ENCODE results near the gene CCRL2. TPM values are rescaled to one million over a fixed set of nuclear protein-coding genes. Genes with fewer than 3 reads are reported as not detected.

CCRL2 gene
- total and polyA plus RNA-seq, 2 of the 8 experiments (the other 6 are each of a cell fraction or from before 2014, with no cell fraction given): not detected

DNA sequence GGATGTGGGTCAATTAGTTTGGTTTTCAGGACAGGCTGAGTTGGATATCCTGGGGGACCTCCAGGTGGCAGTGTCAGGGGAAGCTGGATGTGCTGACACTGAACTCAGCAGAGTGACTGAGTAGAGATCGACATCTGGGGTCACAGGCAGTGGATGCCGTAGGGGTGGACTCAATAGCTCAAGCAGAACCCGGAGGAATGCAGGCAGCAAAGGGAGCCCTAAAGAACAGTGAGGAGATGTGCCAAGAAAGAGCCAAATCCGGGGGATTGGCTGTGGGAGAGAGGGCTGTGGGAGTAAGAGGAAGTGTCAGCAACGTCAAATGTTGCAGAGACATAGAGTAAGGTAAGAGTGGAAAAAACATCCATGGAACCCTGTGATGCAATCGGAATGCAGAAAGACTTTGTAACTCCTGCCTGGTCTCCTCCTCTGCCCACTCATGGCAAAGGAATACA is 11.8 kb upstream of the CCRL2 start:
- FAIRE-seq (peak; percentile 32), DNase-seq (ENCODE audit: low read depth in 1 of 2, low spot score in 2 of 2) (no peak)
- WGBS, 2 experiments (ENCODE audit: extremely low coverage in 1 of 2, insufficient coverage in 1 of 2, insufficient read length in 1 of 2, insufficient replicate concordance in 2 of 2, low coverage in 1 of 2, low lambda C conversion rate in 2 of 2, missing lambda C conversion rate in 1 of 2): 87% methylated on average over 6 of the region's 6 CpGs; no CpG with 5 or more reads in 1 of the 2 experiments
- TF ChIP-seq SP2 (IDR thresholded peaks at IDR 0.05; ENCODE audit: low read length): no peak
- TF ChIP-seq PHF8 (conservative IDR thresholded peaks at IDR 0.05; ENCODE audit: low read depth, low read length): no peak
- no peak for TF ChIP-seq SIRT6 (IDR thresholded peaks at IDR 0.05; ENCODE audit: low read length)
- no peak for TF ChIP-seq JUND (IDR thresholded peaks at IDR 0.05; ENCODE audit: low read length)
- no peak for TF ChIP-seq SRF (IDR thresholded peaks at IDR 0.05; ENCODE audit: low read depth, low read length)
- no peak for TF ChIP-seq MAFK (IDR thresholded peaks at IDR 0.05; ENCODE audit: low read depth, low read length)
- TF ChIP-seq EZH2 (IDR thresholded peaks at IDR 0.05; ENCODE audit: low read depth, low read length, severe bottlenecking): no peak
- TF ChIP-seq CTCF (IDR thresholded peaks at IDR 0.05; ENCODE audit: control extremely low read depth in 1 of 3, insufficient read depth in 1 of 3, low read depth in 1 of 3, low read length in 3 of 3): peak; percentile 53 to 56 (median 56)
- no peak for TF ChIP-seq YY1 (IDR thresholded peaks at IDR 0.05; ENCODE audit: low read depth, low read length)
- no peak for TF ChIP-seq ATF3 (IDR thresholded peaks at IDR 0.05; ENCODE audit: insufficient read depth, low read depth, low read length)
- no peak for TF ChIP-seq CBX8 (IDR thresholded peaks at IDR 0.05; ENCODE audit: borderline replicate concordance, low read depth, low read length)

More for the DNA sequence above, 11.8 kb upstream of the CCRL2 start:
- Histone ChIP-seq H3K4me2 (ENCODE audit: insufficient read depth in 1 of 2, low read depth in 2 of 2, low read length in 2 of 2) (no peak overlapping the region), H3K18ac (ENCODE audit: extremely low read depth, low read length) (no peak overlapping the region), H3K4me1 (replicated peaks in 1 of 4; ENCODE audit: control insufficient read depth in 3 of 4, insufficient read depth in 4 of 4, low read length in 3 of 4) (peaks cover 0 to 6% (median under 1%) of the 10 kb centered on the region in 4 experiments; a peak in 1 of 7 replicates), H2AFZ (ENCODE audit: low read length) (peak overlapping the region; percentile 83; the same call in 1 of the 2 replicates), H2BK120ac (replicated peaks; ENCODE audit: low read depth, low read length) (no peak overlapping the region), H2BK5ac (ENCODE audit: low read depth, low read length) (no peak overlapping the region), H3K27me3 (replicated peaks in 1 of 4; ENCODE audit: control insufficient read depth in 3 of 4, extremely low read depth in 1 of 4, insufficient read depth in 3 of 4, low read length in 3 of 4) (no peaks in the 10 kb centered on the region), H2BK15ac (ENCODE audit: low read length) (no peak overlapping the region), H3K14ac (ENCODE audit: insufficient read length) (no peak overlapping the region), H2BK12ac (ENCODE audit: low read depth, low read length) (no peak overlapping the region), H2BK20ac (ENCODE audit: low read length) (no peak overlapping the region; the same call in 1 of the 2 replicates), H2AK5ac (ENCODE audit: low read depth, low read length) (no peak overlapping the region), H4K20me1 (replicated peaks in 1 of 2; ENCODE audit: control insufficient read depth in 1 of 2, insufficient read depth in 2 of 2, low read length in 2 of 2) (no peaks in the 10 kb centered on the region), H3K56ac (replicated peaks; ENCODE audit: insufficient read length, low read depth, low read length) (no peak overlapping the region), H3K79me1 (ENCODE audit: low read depth, low read length) (no peaks in the 10 kb centered on the region), H3K36me3 (ENCODE audit: control insufficient read depth in 2 of 4, insufficient read depth in 4 of 4, low read length in 3 of 4) (no peaks in the 10 kb centered on the region), H4K8ac (ENCODE audit: extremely low read depth, insufficient read depth, low read length) (no peak overlapping the region), H3K23ac (ENCODE audit: insufficient read length) (no peak overlapping the region), H3K4ac (replicated peaks; ENCODE audit: insufficient read length, low read depth, low read length) (no peak overlapping the region), H3K27ac (ENCODE audit: low read depth, low read length) (no peak overlapping the region), H3K9me3 (ENCODE audit: insufficient read depth in 2 of 2, low read depth in 1 of 2, low read length in 1 of 2) (no peaks in the 10 kb centered on the region), H4K5ac (ENCODE audit: insufficient read length, low read depth, low read length) (no peak overlapping the region), H3K23me2 (ENCODE audit: low read depth, low read length) (no peaks in the 10 kb centered on the region), H3K4me3 (ENCODE audit: extremely low read depth in 1 of 4, insufficient read depth in 2 of 4, low read depth in 3 of 4, low read length in 4 of 4) (no peak overlapping the region), H3K79me2 (ENCODE audit: control insufficient read depth in 1 of 2, insufficient read depth in 2 of 2, low read length in 2 of 2) (no peaks in the 10 kb centered on the region), H3K9ac (replicated peaks in 1 of 4; ENCODE audit: extremely low read depth in 1 of 4, low read depth in 3 of 4, low read length in 3 of 4) (no peak overlapping the region), H4K91ac (replicated peaks; ENCODE audit: insufficient read length, low read length) (no peak overlapping the region)
- POLR2A ChIA-PET (ENCODE audit: partially characterized antibody): no interaction called here
- CTCF ChIA-PET (ENCODE audit: partially characterized antibody): interaction anchor here (0.6 to 1.9 kb wide), 5 partner anchors 12 to 1046 kb away, joined by 3 to 8 read pairs (median 3); partner anchors contain the start of genes CCR5AS and CCRL2

All from H1 (cell line).